Smooth muscle cell (in vitro differentiated cells): ENCODE results near the gene MATCAP1. TPM values are rescaled to one million over a fixed set of nuclear protein-coding genes. Genes with fewer than 3 reads are reported as not detected.

Experiments used
- DNase-seq: peaks from one replicate; lab custom pipeline; 2025; ENCODE audit not compliant: unreplicated experiment; lab: John Stamatoyannopoulos, UW
- H2AFZ ChIP-seq: fragments of 200-600 bp; sonication (generic); 2 replicates; pipeline ENCODE4 v1.6.0; 2016; ENCODE audit warnings: antibody characterized with exemption, low read depth, mild to moderate bottlenecking
- H3F3A ChIP-seq: fragments of 200-600 bp; sonication (generic); 2 replicates; pipeline ENCODE4 v1.6.0; 2017; ENCODE audit warnings: antibody characterized with exemption, low read depth
- H3K27ac ChIP-seq: fragments of 200-600 bp; sonication (generic); 2 replicates; pipeline ENCODE4 v1.5.1; 2016; ENCODE audit warnings: low read depth, mild to moderate bottlenecking
- H3K27me3 ChIP-seq: fragments of 200-600 bp; sonication (generic); 2 replicates; pipeline ENCODE4 v1.6.1; 2016; ENCODE audit warnings: low read depth, mild to moderate bottlenecking
- H3K36me3 ChIP-seq: fragments of 200-600 bp; sonication (generic); 2 replicates; pipeline ENCODE4 v1.5.1; 2016; ENCODE audit warnings: low read depth
- H3K4me1 ChIP-seq: fragments of 200-600 bp; sonication (generic); 2 replicates; pipeline ENCODE4 v1.5.1; 2016; ENCODE audit warnings: low read depth
- H3K4me2 ChIP-seq: fragments of 200-600 bp; sonication (generic); 2 replicates; pipeline ENCODE4 v1.6.0; 2016; ENCODE audit warnings: mild to moderate bottlenecking
- H3K4me3 ChIP-seq: fragments of 200-600 bp; sonication (generic); 2 replicates; pipeline ENCODE4 v1.5.1; 2016; ENCODE audit warnings: mild to moderate bottlenecking
- H3K79me2 ChIP-seq: fragments of 200-600 bp; sonication (generic); 2 replicates; pipeline ENCODE4 v1.6.0; 2016; ENCODE audit warnings: low read depth, mild to moderate bottlenecking
- H3K9ac ChIP-seq: fragments of 200-600 bp; sonication (generic); 2 replicates; pipeline ENCODE4 v1.6.0; 2016; ENCODE audit warnings: low read depth
- H3K9me3 ChIP-seq: fragments of 200-600 bp; sonication (generic); replicated peaks from 2 replicates; pipeline ENCODE4 v1.5.1; 2016; ENCODE audit warnings: low read depth
- H4K20me1 ChIP-seq: fragments of 200-600 bp; sonication (generic); 2 replicates; pipeline ENCODE4 v1.6.0; 2016; ENCODE audit warnings: low read depth
- WGBS: methylation state at CpG from one replicate; pipeline ENCODE4 v1.1.7; 2016; ENCODE audit warnings: low lambda C conversion rate; 5-methylcytosine and 5-hydroxymethylcytosine counted together
- polyA plus RNA-seq: library from polyadenylated mRNA; unstranded; fragments of >200 nt; fragmentation: Nextera tagmentation; extraction: Ambion mirVana; gene quantifications from 2 replicates; pipeline ENCODE4 v1.2.1, GENCODE V29; 2016
- total RNA-seq: library from RNA; depleted of rRNA; stranded (reverse); fragments of >200 nt; gene quantifications from 2 replicates; pipeline ENCODE4 v1.2.3, GENCODE V29; 2014
- TF ChIP-seq, protein P1 (sequence below): fragments of 200-600 bp; sonication (generic); IDR thresholded peaks from 2 replicates; pipeline ENCODE4 v1.5.1; 2017; ENCODE audit warnings: borderline replicate concordance, mild to moderate bottlenecking, antibody characterized with exemption; ENCODE audit not compliant: insufficient read depth, poor library complexity, severe bottlenecking

Gene MATCAP1
- total and polyA plus RNA-seq, 2 experiments from 2014 or later = 24.0 to 24.7 TPM

DNA sequence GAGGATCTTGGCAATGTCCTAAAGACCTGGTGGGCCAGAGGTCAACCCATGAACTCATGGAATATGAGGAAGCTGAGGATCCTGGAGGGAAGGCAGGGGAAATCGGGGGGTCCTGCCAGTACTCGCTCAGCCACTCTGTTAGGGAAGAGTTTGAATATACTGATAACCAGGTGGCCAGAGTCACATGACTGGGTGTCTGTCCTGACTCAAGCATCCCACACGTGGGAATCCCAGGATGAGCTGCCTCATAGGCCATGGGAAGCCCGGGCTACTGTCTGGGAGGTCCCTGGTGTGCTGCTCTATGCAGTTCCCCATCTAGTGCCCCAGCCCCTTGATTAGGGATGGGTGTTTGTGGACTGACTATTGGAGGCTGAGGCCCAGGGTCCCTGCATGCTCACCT lies 4.6 kb upstream of the MATCAP1 start:
- Histone ChIP-seq H3K79me2 (peaks cover 16% of the 10 kb centered on the region), H3K9ac (no peak overlapping the region), H3K36me3 (no peaks in the 10 kb centered on the region), H4K20me1 (peaks cover 18% of the 10 kb centered on the region), H2AFZ (no peak overlapping the region), H3K4me2 (no peak overlapping the region), H3F3A (no peaks in the 10 kb centered on the region), H3K4me3 (no peak overlapping the region), H3K9me3 (no peaks in the 10 kb centered on the region), H3K27ac (no peak overlapping the region), H3K4me1 (peaks cover 22% of the 10 kb centered on the region), H3K27me3 (no peaks in the 10 kb centered on the region)
- DNase-seq = no peak
- TF ChIP-seq, protein P1, sequence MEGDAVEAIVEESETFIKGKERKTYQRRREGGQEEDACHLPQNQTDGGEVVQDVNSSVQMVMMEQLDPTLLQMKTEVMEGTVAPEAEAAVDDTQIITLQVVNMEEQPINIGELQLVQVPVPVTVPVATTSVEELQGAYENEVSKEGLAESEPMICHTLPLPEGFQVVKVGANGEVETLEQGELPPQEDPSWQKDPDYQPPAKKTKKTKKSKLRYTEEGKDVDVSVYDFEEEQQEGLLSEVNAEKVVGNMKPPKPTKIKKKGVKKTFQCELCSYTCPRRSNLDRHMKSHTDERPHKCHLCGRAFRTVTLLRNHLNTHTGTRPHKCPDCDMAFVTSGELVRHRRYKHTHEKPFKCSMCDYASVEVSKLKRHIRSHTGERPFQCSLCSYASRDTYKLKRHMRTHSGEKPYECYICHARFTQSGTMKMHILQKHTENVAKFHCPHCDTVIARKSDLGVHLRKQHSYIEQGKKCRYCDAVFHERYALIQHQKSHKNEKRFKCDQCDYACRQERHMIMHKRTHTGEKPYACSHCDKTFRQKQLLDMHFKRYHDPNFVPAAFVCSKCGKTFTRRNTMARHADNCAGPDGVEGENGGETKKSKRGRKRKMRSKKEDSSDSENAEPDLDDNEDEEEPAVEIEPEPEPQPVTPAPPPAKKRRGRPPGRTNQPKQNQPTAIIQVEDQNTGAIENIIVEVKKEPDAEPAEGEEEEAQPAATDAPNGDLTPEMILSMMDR = no peak
- 82% methylated on average over 4 of the region's 4 CpGs for WGBS

DNA sequence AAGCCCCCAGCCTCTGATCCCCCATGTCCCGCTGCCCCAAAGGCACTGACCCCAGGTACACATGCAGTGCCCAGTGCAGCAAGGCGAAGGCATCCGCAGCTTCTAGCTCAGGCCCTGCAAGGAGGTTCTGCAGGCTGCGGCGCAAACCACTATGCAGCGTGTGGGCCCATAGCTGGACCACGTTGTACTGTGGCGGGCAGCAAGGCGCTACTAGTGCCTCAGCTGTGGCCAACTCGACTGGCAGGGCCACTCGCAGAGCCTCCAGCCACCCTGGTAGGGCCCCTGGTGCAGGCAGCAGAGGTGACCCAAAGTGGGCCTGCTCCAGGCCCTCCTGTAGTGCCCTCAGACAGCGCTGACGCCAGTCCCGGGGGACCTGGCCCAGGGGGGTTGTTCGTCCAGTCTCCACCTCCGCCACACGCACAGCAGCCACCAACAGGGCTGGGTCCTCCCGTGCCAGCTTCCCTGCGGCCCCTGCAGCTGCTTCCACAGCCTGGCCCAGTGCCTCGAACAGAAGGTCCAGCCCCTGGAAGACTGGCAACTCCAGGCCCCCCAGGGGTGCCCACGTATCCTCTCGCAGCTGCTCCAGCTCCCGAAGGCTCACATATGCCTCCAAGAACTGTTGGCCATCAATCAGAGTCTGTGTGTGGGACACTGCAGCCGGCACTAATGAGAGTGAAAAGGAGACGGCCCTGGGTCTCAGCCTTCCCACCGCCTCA lies 3.6 kb upstream of the MATCAP1 start:
- TF ChIP-seq, protein P1 = no peak
- peaks cover 18% of the 10 kb centered on the region for H3K4me1 ChIP-seq
- peaks cover 8% of the 10 kb centered on the region for H4K20me1 ChIP-seq
- no peak for DNase-seq
- no peak overlapping the region for H3K4me3 ChIP-seq
- no peak overlapping the region for H3K4me2 ChIP-seq
- no peak overlapping the region for H2AFZ ChIP-seq
- peaks cover 14% of the 10 kb centered on the region for H3K79me2 ChIP-seq
- no peak overlapping the region for H3K9ac ChIP-seq
- no peaks in the 10 kb centered on the region for H3K36me3 ChIP-seq
- no peaks in the 10 kb centered on the region for H3F3A ChIP-seq
- H3K9me3 ChIP-seq = no peaks in the 10 kb centered on the region
- H3K27ac ChIP-seq = no peak overlapping the region
- no peaks in the 10 kb centered on the region for H3K27me3 ChIP-seq
- WGBS = 96% methylated on average over 26 of the region's 26 CpGs

DNA sequence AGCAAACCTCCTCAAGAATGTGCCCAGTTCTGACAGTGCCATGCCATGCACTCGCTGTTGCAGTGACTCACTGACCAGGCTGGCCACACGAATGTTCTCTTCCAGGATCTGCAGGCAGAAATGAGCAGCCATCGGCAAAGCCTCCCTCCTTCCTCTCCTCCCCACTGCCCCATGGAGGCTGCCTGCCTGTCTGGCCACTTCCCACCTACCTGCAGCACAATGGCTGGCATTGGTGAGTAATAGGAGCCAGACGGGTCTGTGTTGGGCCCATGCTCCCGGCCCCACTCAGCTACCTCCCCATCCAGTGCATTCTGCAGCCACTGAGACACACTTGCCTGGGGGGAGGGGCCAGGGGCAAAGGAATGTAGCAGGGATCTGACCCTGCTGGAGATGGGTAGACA lies 2.8 kb upstream of the MATCAP1 start:
- DNase-seq = no peak
- no peak overlapping the region for H3K27ac ChIP-seq

More for the DNA sequence above, 2.8 kb upstream of the MATCAP1 start:
- 30% methylated on average over 5 of the region's 5 CpGs for WGBS
- peaks cover 7% of the 10 kb centered on the region for H4K20me1 ChIP-seq
- no peak overlapping the region for H3K4me3 ChIP-seq
- no peaks in the 10 kb centered on the region for H3K9me3 ChIP-seq
- H3K4me2 ChIP-seq = no peak overlapping the region
- no peaks in the 10 kb centered on the region for H3F3A ChIP-seq
- H3K9ac ChIP-seq = no peak overlapping the region
- peaks cover 16% of the 10 kb centered on the region for H3K4me1 ChIP-seq
- TF ChIP-seq, protein P1 = no peak
- H3K79me2 ChIP-seq = peaks cover 11% of the 10 kb centered on the region
- no peaks in the 10 kb centered on the region for H3K27me3 ChIP-seq
- H3K36me3 ChIP-seq = no peaks in the 10 kb centered on the region
- no peak overlapping the region for H2AFZ ChIP-seq
